ENCODE data around the gene RSRC2.
A peak's percentile ranks its signal among the peaks of the same experiment; 100 is the strongest.
"Not testable (repeated sequence)": the region's sequence is repeated elsewhere in the genome, so short reads cannot be mapped to it uniquely, and the experiment has no call there.

Gene RSRC2

DNA sequence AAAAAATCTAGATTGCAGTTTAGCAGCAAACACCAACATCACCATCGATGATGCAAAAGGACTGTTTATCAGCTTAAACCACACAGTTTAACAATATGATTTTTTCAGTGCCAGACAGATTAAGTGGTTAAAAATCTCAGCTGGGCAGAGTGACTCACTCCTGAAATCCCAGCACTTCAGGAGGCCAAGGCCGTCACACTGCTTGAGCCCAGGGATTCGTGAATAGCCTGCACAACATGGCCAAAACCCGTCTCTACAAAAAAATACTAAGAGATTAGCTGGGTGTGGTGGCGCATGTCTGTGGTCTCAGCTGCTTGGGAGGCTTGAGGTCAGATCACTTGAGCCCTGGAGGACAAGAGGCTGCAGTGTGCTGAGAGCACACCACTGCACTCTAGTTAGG, 8.9 kb downstream of the RSRC2 start:
- DNase-seq, result no peak

GRCh38 chr12:122516544-122517361, 10.0 kb downstream of the RSRC2 start:
- DNase-seq, result no peak

- no peak for DNase-seq
Observed at GRCh38 chr12:122515275-122515674, 11.5 kb downstream of the RSRC2 start.

DNA sequence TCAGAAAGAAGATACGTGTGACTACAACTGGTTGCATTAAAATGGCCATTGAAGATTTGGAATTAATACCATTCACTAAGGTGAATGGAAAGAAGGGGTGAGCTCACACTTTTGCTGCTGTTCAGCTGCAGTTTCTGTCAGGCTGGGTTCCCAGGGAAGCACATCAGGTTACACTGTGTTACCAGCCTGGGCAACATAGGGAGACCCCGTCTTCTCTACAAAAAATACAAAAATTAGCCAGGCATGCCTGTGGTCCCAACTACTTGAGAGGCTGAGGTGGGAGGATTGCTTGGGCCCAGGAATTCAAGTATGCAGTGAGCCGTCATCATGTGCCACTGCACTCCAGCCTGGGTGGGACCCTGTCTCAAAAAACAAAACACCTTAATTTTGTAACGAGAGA, 13.1 kb downstream of the RSRC2 start:
- DNase-seq, result no peak

DNA sequence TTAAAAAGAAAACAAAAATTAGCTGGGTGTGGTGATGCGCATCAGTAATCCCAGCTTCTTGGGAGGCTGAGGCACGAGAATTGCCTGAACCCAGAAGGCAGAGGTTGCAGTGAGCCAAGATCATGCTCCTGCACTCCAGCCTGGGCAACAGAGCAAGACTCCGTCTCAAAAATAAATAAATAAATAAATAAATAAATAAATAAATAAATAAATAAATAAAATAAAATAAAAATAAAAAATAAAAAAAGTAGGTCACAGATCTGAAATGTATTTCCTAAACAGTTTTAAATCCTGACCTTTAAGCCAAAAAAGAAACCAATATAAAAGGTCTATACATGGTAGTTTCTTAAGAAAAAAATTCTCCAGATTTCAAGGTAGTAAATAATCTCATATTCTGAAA, 13.7 kb downstream of the RSRC2 start:
- DNase-seq, result not testable (repeated sequence)

GRCh38 chr12:122508163-122508562, 18.6 kb downstream of the RSRC2 start:
- no peak for DNase-seq

DNA sequence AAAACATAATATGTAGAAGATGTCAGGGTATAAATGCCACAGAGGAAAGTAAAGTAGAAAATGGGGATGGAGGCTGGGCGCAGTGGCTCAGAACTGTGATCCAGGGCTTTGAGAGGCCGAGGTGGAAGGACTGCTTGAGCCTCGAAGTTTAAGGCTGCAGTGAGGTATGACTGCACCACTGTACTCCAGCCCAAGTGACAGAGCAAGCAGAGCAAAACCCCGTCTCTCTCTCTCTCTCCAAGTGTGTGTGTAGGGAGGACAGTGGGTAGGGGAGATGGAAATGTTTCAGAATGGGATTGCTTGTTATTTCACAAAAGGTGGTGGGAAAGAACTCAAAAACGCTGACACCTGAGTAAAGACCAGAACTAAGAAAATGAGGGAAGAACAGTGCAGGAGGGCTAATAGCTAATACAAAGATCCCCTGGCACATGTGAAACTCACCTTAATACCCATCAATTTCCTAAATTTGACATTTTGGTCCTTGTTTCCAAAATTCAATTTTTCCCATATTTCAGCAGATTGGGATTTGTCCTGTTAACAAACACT, 20.3 kb downstream of the RSRC2 start:
- no peak for DNase-seq

- DNase-seq, result no peak
Observed at GRCh38 chr12:122505419-122506051, 21.2 kb downstream of the RSRC2 start.

GRCh38 chr12:122503783-122504590, 22.7 kb downstream of the RSRC2 start:
- no peak for DNase-seq

GRCh38 chr12:122503147-122503751, 23.5 kb downstream of the RSRC2 start:
- no peak for DNase-seq

- no peak for DNase-seq
Observed at GRCh38 chr12:122501489-122501989, 25.2 kb downstream of the RSRC2 start.

- peak; percentile 19 for DNase-seq
Observed at GRCh38 chr12:122500685-122501488, 25.8 kb downstream of the RSRC2 start, which contains the start of gene ZCCHC8. TSS of gene ZCCHC8 (minus strand) at chr12:122500932. CDS start at chr12:122500840, 92 bp downstream.

- DNase-seq, result no peak
Observed at GRCh38 chr12:122499991-122500684, 26.6 kb downstream of the RSRC2 start.

- no peak for DNase-seq
Observed at GRCh38 chr12:122495258-122495657, 31.5 kb downstream of the RSRC2 start.

GRCh38 chr12:122493222-122493621, 33.5 kb downstream of the RSRC2 start:
- DNase-seq, result not testable (repeated sequence)

DNA sequence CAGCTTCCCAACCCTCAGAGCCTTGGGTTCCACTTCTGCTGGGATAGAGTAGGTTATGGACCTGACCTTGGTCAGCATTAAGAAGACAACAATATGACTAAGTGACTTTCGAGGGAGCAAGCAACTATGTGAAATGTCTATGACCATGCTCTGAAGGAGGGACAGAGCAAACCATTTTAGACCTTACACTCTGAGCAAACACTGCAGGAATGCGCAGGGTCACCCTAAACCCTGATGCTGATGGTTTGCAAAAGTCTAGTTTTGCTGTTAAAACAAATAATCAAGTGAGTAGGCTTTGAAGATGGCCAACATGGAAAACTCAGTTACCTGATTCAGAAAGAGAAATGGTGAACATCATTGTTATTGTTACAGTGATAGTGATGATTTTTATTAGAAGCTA, 34.7 kb downstream of the RSRC2 start:
- no peak for DNase-seq

GRCh38 chr12:122489038-122489437, 37.7 kb downstream of the RSRC2 start:
- no peak for DNase-seq

GRCh38 chr12:122487807-122488206, 38.9 kb downstream of the RSRC2 start:
- not testable (repeated sequence) for DNase-seq

DNA sequence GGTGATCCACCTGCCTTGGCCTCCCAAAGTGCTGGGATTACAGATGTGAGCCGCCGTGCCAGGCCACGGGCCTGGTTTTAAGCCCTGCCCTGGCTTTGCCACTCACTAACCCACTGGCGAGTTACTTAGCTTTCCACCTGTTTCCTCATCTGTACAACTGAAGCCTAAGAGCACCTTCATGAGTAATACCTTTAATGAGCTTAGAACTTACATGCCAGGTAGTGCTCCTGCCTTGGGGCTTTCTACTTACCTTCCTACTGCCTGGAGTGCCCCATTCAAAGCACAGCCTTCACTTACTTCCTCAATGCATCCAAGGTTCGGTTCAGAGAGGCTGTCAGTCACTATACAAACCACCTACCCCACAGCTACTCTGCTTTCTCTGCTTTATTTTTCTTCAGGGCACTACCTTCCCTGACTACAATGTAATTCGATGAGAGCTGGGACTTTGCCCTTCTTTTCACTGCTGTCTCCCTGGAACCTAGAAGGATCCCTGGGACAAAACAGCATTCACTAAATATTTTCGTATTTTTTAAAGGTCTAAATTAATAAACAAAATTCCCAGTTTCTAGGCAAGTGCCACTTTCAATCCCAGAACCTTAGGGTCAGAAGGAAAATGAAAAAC, 39.8 kb downstream of the RSRC2 start:
- no peak for DNase-seq

- not testable (repeated sequence) for DNase-seq
Observed at GRCh38 chr12:122486360-122486759, 40.4 kb downstream of the RSRC2 start.

Measured in cortex of kidney (tissue), 1 donor.